K562 (cell line): ENCODE data around the gene TUT4. TPM values are rescaled to one million over a fixed set of nuclear protein-coding genes. Genes with fewer than 3 reads are reported as not detected.

ENCODE experiments used
- CHD4 ChIP-seq: fragments of 200-600 bp; sonication (generic); IDR thresholded peaks from 3 replicates; pipeline ENCODE4 v1.6.1; 2012; ENCODE audit warnings: low read depth, mild to moderate bottlenecking, mixed read lengths, low read length, inconsistent platforms; ENCODE audit not compliant: insufficient read depth, insufficient replicate concordance, poor library complexity, severe bottlenecking
- CREM ChIP-seq: IDR thresholded peaks from 2 replicates; pipeline ENCODE4 v1.6.1; 2014; ENCODE audit warnings: antibody characterized with exemption, low read depth
- CTBP1 ChIP-seq: fragments of 450-650 bp; IDR thresholded peaks from 2 replicates; pipeline ENCODE4 v1.6.1; 2016; ENCODE audit warnings: borderline replicate concordance
- CXXC5 ChIP-seq: fragments of 250-450 bp; sonication (Bioruptor Pico); IDR thresholded peaks from 2 replicates; pipeline ENCODE4 v1.8.0; 2022; ENCODE audit warnings: inconsistent platforms, mild to moderate bottlenecking, moderate library complexity
- ELF2 ChIP-seq: fragments of 250-450 bp; sonication (Bioruptor Pico); IDR thresholded peaks from 2 replicates; pipeline ENCODE4 v1.5.0; 2021; ENCODE audit warnings: mild to moderate bottlenecking
- POLR2B ChIP-seq: fragments of 450-650 bp; IDR thresholded peaks from 2 replicates; pipeline ENCODE4 v1.6.1; 2018; ENCODE audit warnings: low read depth; ENCODE audit not compliant: partially characterized antibody
- POLR2G ChIP-seq: fragments of 200-400 bp; formaldehyde crosslinking; IDR thresholded peaks from 2 replicates; pipeline ENCODE4 v1.6.1; 2017; ENCODE audit warnings: low read depth, mild to moderate bottlenecking, antibody characterized with exemption, low read length, moderate library complexity
- POLR3A ChIP-seq: IDR thresholded peaks from 2 replicates; pipeline ENCODE4 v1.6.1; 2011; ENCODE audit warnings: borderline replicate concordance, mild to moderate bottlenecking, moderate library complexity; ENCODE audit not compliant: insufficient read length, insufficient read depth; ENCODE audit errors: extremely low read depth
- PRMT5 ChIP-seq: sonication (generic); formaldehyde crosslinking; IDR thresholded peaks from 2 replicates; pipeline ENCODE4 v1.5.0; 2020; ENCODE audit warnings: missing genetic modification reagents
- ZBTB8A ChIP-seq: fragments of 450-650 bp; IDR thresholded peaks from 2 replicates; pipeline ENCODE4 v1.6.1; 2018; ENCODE audit warnings: mild to moderate bottlenecking, moderate library complexity; ENCODE audit not compliant: partially characterized antibody
- ZNF140 ChIP-seq: fragments of 250-450 bp; sonication (Bioruptor Pico); IDR thresholded peaks from 2 replicates; pipeline ENCODE4 v1.8.0; 2021; ENCODE audit warnings: moderate library complexity, mild to moderate bottlenecking, inconsistent platforms
- ZNF589 ChIP-seq: fragments of 200-800 bp; sonication (Bioruptor generic); IDR thresholded peaks from 2 replicates; pipeline ENCODE4 v1.6.1; 2016; ENCODE audit warnings: low read depth, missing genetic modification characterization, missing compliant biosample characterization
- polyA plus RNA-seq, 8 experiments: library from polyadenylated mRNA; depleted of rRNA in 4 of 8; stranded (reverse) in 5 of 8; unstranded in 3 of 8; fragments of >200 nt; fragmentation: Nextera tagmentation in 2 of 8; fragmentation: Illumina TruSeq in 1 of 8; extraction: Ambion mirVana in 2 of 8; extraction: Trizol in 1 of 8; gene quantifications; 2 replicates each; pipeline versions ENCODE4 v1.2.1 to v1.2.3, GENCODE V29; 2011 to 2014; ENCODE audit warnings: inconsistent platforms in 1 of 8, missing spikeins in 1 of 8
- total RNA-seq, 7 experiments: library from RNA; depleted of rRNA in 6 of 7; stranded (reverse); fragments of >200 nt in 6 of 7; fragmentation: Illumina TruSeq in 2 of 7; extraction: Trizol in 2 of 7; gene quantifications; 2 replicates each; pipeline versions ENCODE4 v1.2.1 to v1.2.3, GENCODE V29; 2011 to 2021; ENCODE audit warnings: low replicate concordance in 1 of 7
- TF ChIP-seq, protein P1 (sequence below): sonication (generic); formaldehyde crosslinking; IDR thresholded peaks from 2 replicates; pipeline ENCODE4 v1.8.1; 2023; ENCODE audit warnings: mild to moderate bottlenecking, missing genetic modification reagents, moderate library complexity
- TF ChIP-seq, protein P2 (sequence below), 2 experiments: IDR thresholded peaks; 2 replicates each; pipeline ENCODE4 v1.6.1; 2012; ENCODE audit warnings: improper control_type of control experiment in 2 of 2, low read depth in 2 of 2, low read length in 2 of 2, borderline replicate concordance in 1 of 2
- TF ChIP-seq, protein P3 (sequence below), 2 experiments: IDR thresholded peaks in 1 of 2; conservative IDR thresholded peaks in 1 of 2; 2 replicates each; pipeline ENCODE4 v1.6.1; 2016; ENCODE audit warnings: low read depth in 2 of 2, mild to moderate bottlenecking in 1 of 2, missing compliant biosample characterization in 1 of 2, missing genetic modification characterization in 1 of 2, moderate library complexity in 1 of 2
- TF ChIP-seq, protein P4 (sequence below): fragments of 250-450 bp; sonication (Bioruptor Pico); IDR thresholded peaks from 2 replicates; pipeline ENCODE4 v1.8.0; 2021; ENCODE audit warnings: moderate library complexity, mild to moderate bottlenecking, inconsistent platforms
- TF ChIP-seq, protein P5 (sequence below): sonication (generic); formaldehyde crosslinking; IDR thresholded peaks from 2 replicates; pipeline ENCODE4 v1.9.0; 2022; ENCODE audit warnings: mild to moderate bottlenecking, missing genetic modification reagents
- TF ChIP-seq, protein P6 (sequence below): fragments of 250-450 bp; sonication (Bioruptor Pico); IDR thresholded peaks from 2 replicates; pipeline ENCODE4 v1.8.0; 2021; ENCODE audit warnings: borderline replicate concordance, mild to moderate bottlenecking, moderate library complexity; ENCODE audit not compliant: poor library complexity, severe bottlenecking

Gene TUT4
- total and polyA plus RNA-seq, 9 of the 15 experiments (the other 6 are each of a cell fraction or from before 2014, with no cell fraction given): 15.8 to 53.5 (median 36.7) TPM

DNA sequence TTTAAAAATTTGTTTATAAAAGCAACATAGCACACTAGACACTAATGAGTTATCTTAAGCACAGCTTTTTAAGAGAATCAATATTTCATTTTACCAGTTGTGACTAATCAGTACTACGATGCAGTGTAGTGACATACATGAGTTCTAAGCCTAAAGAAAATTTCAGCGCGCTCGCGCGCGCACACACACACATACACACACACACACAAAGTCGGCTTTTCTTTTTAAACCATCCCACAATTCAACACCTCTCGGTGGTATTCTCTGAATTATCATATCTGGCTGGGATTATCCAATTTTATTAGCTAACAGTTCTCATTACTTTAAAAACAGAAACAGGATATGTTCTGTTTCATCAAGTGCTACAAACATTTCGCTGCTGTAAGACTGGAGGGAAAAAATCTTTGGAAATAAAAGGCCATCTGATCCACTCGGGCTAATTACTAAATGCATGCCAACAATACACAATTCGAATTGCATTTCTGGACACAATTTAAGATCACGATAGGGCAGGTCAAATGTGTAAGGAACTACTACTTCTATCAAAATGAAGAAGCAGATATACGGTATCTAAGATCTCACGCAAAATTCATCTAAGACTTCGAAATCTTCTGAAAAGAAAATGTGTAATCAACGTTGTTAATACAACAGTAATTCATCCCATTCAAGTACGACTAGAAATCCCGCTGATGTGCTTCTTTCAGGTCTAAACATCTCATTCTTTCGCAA lies 1.2 kb downstream of the TUT4 start (continued):
- peak; percentile 22; the same call in 1 of the 2 replicates for TF ChIP-seq CREM
- no peak for TF ChIP-seq PRMT5 (CRISPR knock-in tag)
- no peak for TF ChIP-seq CXXC5
- TF ChIP-seq, protein P1, sequence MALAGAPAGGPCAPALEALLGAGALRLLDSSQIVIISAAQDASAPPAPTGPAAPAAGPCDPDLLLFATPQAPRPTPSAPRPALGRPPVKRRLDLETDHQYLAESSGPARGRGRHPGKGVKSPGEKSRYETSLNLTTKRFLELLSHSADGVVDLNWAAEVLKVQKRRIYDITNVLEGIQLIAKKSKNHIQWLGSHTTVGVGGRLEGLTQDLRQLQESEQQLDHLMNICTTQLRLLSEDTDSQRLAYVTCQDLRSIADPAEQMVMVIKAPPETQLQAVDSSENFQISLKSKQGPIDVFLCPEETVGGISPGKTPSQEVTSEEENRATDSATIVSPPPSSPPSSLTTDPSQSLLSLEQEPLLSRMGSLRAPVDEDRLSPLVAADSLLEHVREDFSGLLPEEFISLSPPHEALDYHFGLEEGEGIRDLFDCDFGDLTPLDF (CRISPR knock-in tag): no peak
- no peak for TF ChIP-seq POLR2G
- no peak for TF ChIP-seq CHD4
- TF ChIP-seq POLR3A: no peak
- TF ChIP-seq, protein P2, sequence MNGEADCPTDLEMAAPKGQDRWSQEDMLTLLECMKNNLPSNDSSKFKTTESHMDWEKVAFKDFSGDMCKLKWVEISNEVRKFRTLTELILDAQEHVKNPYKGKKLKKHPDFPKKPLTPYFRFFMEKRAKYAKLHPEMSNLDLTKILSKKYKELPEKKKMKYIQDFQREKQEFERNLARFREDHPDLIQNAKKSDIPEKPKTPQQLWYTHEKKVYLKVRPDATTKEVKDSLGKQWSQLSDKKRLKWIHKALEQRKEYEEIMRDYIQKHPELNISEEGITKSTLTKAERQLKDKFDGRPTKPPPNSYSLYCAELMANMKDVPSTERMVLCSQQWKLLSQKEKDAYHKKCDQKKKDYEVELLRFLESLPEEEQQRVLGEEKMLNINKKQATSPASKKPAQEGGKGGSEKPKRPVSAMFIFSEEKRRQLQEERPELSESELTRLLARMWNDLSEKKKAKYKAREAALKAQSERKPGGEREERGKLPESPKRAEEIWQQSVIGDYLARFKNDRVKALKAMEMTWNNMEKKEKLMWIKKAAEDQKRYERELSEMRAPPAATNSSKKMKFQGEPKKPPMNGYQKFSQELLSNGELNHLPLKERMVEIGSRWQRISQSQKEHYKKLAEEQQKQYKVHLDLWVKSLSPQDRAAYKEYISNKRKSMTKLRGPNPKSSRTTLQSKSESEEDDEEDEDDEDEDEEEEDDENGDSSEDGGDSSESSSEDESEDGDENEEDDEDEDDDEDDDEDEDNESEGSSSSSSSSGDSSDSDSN (IDR thresholded peaks at IDR 0.05; ENCODE audit: borderline replicate concordance in 1 of 2, low read depth in 2 of 2, low read length in 2 of 2): no peak
- no peak for TF ChIP-seq ZBTB8A
- TF ChIP-seq, protein P3, sequence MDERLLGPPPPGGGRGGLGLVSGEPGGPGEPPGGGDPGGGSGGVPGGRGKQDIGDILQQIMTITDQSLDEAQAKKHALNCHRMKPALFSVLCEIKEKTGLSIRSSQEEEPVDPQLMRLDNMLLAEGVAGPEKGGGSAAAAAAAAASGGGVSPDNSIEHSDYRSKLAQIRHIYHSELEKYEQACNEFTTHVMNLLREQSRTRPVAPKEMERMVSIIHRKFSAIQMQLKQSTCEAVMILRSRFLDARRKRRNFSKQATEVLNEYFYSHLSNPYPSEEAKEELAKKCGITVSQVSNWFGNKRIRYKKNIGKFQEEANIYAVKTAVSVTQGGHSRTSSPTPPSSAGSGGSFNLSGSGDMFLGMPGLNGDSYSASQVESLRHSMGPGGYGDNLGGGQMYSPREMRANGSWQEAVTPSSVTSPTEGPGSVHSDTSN (CRISPR knock-in tag; IDR thresholded peaks at IDR 0.05; ENCODE audit: low read depth): no peak
- TF ChIP-seq, protein P3 (tag; conservative IDR thresholded peaks at IDR 0.05; ENCODE audit: low read depth): 0 out of 2 replicates have a peak, but pooled peaks have one; percentile 12
- TF ChIP-seq ELF2 (CRISPR knock-in tag): no peak
- TF ChIP-seq, protein P4, sequence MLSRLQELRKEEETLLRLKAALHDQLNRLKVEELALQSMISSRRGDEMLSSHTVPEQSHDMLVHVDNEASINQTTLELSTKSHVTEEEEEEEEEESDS (CRISPR knock-in tag): no peak
- TF ChIP-seq ZNF140 (CRISPR knock-in tag): no peak
- TF ChIP-seq, protein P5, sequence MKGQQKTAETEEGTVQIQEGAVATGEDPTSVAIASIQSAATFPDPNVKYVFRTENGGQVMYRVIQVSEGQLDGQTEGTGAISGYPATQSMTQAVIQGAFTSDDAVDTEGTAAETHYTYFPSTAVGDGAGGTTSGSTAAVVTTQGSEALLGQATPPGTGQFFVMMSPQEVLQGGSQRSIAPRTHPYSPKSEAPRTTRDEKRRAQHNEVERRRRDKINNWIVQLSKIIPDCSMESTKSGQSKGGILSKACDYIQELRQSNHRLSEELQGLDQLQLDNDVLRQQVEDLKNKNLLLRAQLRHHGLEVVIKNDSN (CRISPR knock-in tag): no peak
- TF ChIP-seq, protein P6, sequence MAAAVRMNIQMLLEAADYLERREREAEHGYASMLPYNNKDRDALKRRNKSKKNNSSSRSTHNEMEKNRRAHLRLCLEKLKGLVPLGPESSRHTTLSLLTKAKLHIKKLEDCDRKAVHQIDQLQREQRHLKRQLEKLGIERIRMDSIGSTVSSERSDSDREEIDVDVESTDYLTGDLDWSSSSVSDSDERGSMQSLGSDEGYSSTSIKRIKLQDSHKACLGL (CRISPR knock-in tag): no peak
- TF ChIP-seq CTBP1: no peak
- TF ChIP-seq ZNF589 (CRISPR knock-in tag): 0 out of 2 replicates have a peak, but pooled peaks have one; percentile 24
- TF ChIP-seq POLR2B: no peak
